MCF 10A (cell line): ENCODE results near the gene DGCR8. TPM values are rescaled to one million over a fixed set of nuclear protein-coding genes. Genes with fewer than 3 reads are reported as not detected.

Experiments used
- BruUV-seq: library from RNA; stranded (reverse); fragments of 400-500 nt; replicated peaks from 2 replicates; lab custom pipeline; 2021; lab: Mats Ljungman, UMichigan
- CTCF ChIA-PET: fragments of 300-600 bp; sonication (Branson Sonifier 250); formaldehyde crosslinking; extraction: SDS; loops from one replicate; lab custom pipeline; 2021; ENCODE audit warnings: antibody characterized with exemption, inconsistent platforms; lab: Yijun Ruan, JAX
- POLR2A ChIA-PET: fragments of 300-600, 350-650 bp; sonication (Branson Sonifier 250); formaldehyde crosslinking; extraction: SDS; loops from one replicate; lab custom pipeline; 2020; ENCODE audit warnings: antibody characterized with exemption, inconsistent platforms; lab: Yijun Ruan, JAX
- DNase-seq: peaks from one replicate; pipeline ENCODE4 v3.0.0-alpha.2; 2018; ENCODE audit not compliant: unreplicated experiment
- H3K27ac Mint-ChIP-seq: one replicate; pipeline ENCODE4 v1.8.0; 2022; ENCODE audit warnings: mild to moderate bottlenecking, low read depth, mixed read lengths; ENCODE audit not compliant: unreplicated experiment
- H3K27me3 Mint-ChIP-seq: one replicate; pipeline ENCODE4 v1.8.0; 2022; ENCODE audit warnings: mixed read lengths; ENCODE audit not compliant: insufficient read depth, unreplicated experiment
- H3K36me3 Mint-ChIP-seq: one replicate; pipeline ENCODE4 v1.8.0; 2022; ENCODE audit warnings: mild to moderate bottlenecking, moderate library complexity, mixed read lengths; ENCODE audit not compliant: insufficient read depth, unreplicated experiment
- H3K4me1 Mint-ChIP-seq: one replicate; pipeline ENCODE4 v1.8.0; 2022; ENCODE audit warnings: mixed read lengths; ENCODE audit not compliant: insufficient read depth, unreplicated experiment
- H3K4me3 Mint-ChIP-seq: one replicate; pipeline ENCODE4 v1.8.0; 2022; ENCODE audit warnings: mild to moderate bottlenecking, moderate library complexity, mixed read lengths; ENCODE audit not compliant: unreplicated experiment
- H3K9me3 Mint-ChIP-seq: one replicate; pipeline ENCODE4 v1.8.0; 2022; ENCODE audit warnings: mixed read lengths; ENCODE audit not compliant: unreplicated experiment
- CTCF ChIP-seq: fragments of 200-600 bp; IDR thresholded peaks from one replicate; pipeline ENCODE4 v1.8.0; 2022; ENCODE audit warnings: antibody characterized with exemption, mild to moderate bottlenecking; ENCODE audit not compliant: unreplicated experiment
- intact Hi-C: fragments of 100-400 bp; cut with micrococcal nuclease; formaldehyde crosslinking; loops from 2 replicates; pipeline ENCODE4 v1.14.1; 2022
- total RNA-seq: library from RNA; stranded (reverse); gene quantifications from 2 replicates; pipeline ENCODE4 v1.2.3, GENCODE V29; 2022

DGCR8 gene
- total RNA-seq, 1 experiment from 2014 or later, result 40.8 TPM

- BruUV-seq, result no TSS peak
- Mint-ChIP-seq H3K4me1 (no peaks in the 10 kb centered on the region), H3K4me3 (no peak overlapping the region), H3K27me3 (no peaks in the 10 kb centered on the region), H3K36me3 (peaks cover 6% of the 10 kb centered on the region), H3K27ac (no peak overlapping the region), H3K9me3 (no peaks in the 10 kb centered on the region)
- intact Hi-C loops, result no loop called here
- ChIA-PET POLR2A (no interaction called here), CTCF (interaction anchor here (0.7 kb wide), 1 partner anchor 559 kb away, joined by 3 read pairs; no protein-coding TSS in a partner anchor)
- DNase-seq, result no peak
- TF ChIP-seq CTCF, result no peak
These were observed 11.4 kb upstream of the DGCR8 start for GRCh38 chr22:20068640-20069039.

GRCh38 chr22:20069331-20070042 lies 10.6 kb upstream of the DGCR8 start:
- no peaks in the 10 kb centered on the region for H3K4me1 Mint-ChIP-seq
- intact Hi-C loops, result no loop called here
- DNase-seq, result no peak
- no peaks in the 10 kb centered on the region for H3K27me3 Mint-ChIP-seq
- ChIA-PET CTCF (interaction anchor here (0.7 kb wide), 2 partner anchors 8 to 559 kb away, joined by 3 read pairs; no protein-coding TSS in a partner anchor), POLR2A (interaction anchor here (1.2 to 2.1 kb wide), 2 partner anchors 8 to 10 kb away, joined by 3 to 7 read pairs; no protein-coding TSS in a partner anchor)
- H3K27ac Mint-ChIP-seq, result no peak overlapping the region
- peaks cover 6% of the 10 kb centered on the region for H3K36me3 Mint-ChIP-seq
- no peaks in the 10 kb centered on the region for H3K9me3 Mint-ChIP-seq
- TF ChIP-seq CTCF, result no peak
- no TSS peak for BruUV-seq
- H3K4me3 Mint-ChIP-seq, result no peak overlapping the region

GRCh38 chr22:20071524-20071972 lies 8.5 kb upstream of the DGCR8 start:
- no TSS peak for BruUV-seq
- H3K4me1 Mint-ChIP-seq, result no peaks in the 10 kb centered on the region
- no peaks in the 10 kb centered on the region for H3K27me3 Mint-ChIP-seq
- intact Hi-C loops, result no loop called here
- TF ChIP-seq CTCF, result no peak
- CTCF ChIA-PET, result interaction anchor here (0.7 kb wide), 1 partner anchor 59 kb away, joined by 3 read pairs; no protein-coding TSS in a partner anchor
- H3K27ac Mint-ChIP-seq, result no peak overlapping the region
- POLR2A ChIA-PET, result no interaction called here
- no peak for DNase-seq
- H3K9me3 Mint-ChIP-seq, result no peaks in the 10 kb centered on the region
- no peak overlapping the region for H3K4me3 Mint-ChIP-seq
- peaks cover 6% of the 10 kb centered on the region for H3K36me3 Mint-ChIP-seq

- ChIA-PET CTCF (no interaction called here), POLR2A (no interaction called here)
- H3K4me3 Mint-ChIP-seq, result no peak overlapping the region
- no peak for TF ChIP-seq CTCF
- H3K27me3 Mint-ChIP-seq, result no peaks in the 10 kb centered on the region
- H3K27ac Mint-ChIP-seq, result peak overlapping the region; percentile 71
- intact Hi-C loops, result no loop called here
- DNase-seq, result no peak
- peaks cover 7% of the 10 kb centered on the region for H3K36me3 Mint-ChIP-seq
- no peaks in the 10 kb centered on the region for H3K9me3 Mint-ChIP-seq
- peaks cover 4% of the 10 kb centered on the region for H3K4me1 Mint-ChIP-seq
- no TSS peak for BruUV-seq
These were observed 3.3 kb upstream of the DGCR8 start for GRCh38 chr22:20076627-20077172.
